Measurements from ENCODE around the gene CDC42. TPM values are rescaled to one million over a fixed set of nuclear protein-coding genes. Genes with fewer than 3 reads are reported as not detected.

CDC42 gene
- total RNA-seq, 1 experiment from 2014 or later = 217 TPM

GRCh38 chr1:22132517-22133235 is 80.2 kb downstream of the CDC42 start:
- H3K27ac ChIP-seq (ENCODE audit: low read depth, low read length) = no peak overlapping the region
- DNase-seq (ENCODE audit: low read depth, low spot score) (no peak), ATAC-seq (peak; percentile 39; the same call in 1 of the 2 replicates)
- H3K9me3 ChIP-seq (ENCODE audit: control insufficient read depth in 1 of 2, insufficient read depth in 1 of 2, low read depth in 1 of 2, low read length in 2 of 2) = no peaks in the 10 kb centered on the region
- ChIA-PET CTCF (interaction anchor here (1.0 to 2.7 kb wide), 2 partner anchors 28 to 284 kb away, joined by 3 to 17 read pairs; no protein-coding TSS in a partner anchor), POLR2A (no interaction called here), RAD21 (ENCODE audit: low non-redundant PET in 1 of 2, low total read pairs in 2 of 2, uncharacterized antibody in 2 of 2, unreplicated experiment in 2 of 2) (no interaction called here)
- H3K79me2 ChIP-seq (ENCODE audit: insufficient read depth, low read length) = no peaks in the 10 kb centered on the region
- TF ChIP-seq SP1 (IDR thresholded peaks at IDR 0.05; ENCODE audit: low read depth) (no peak), JUND (IDR thresholded peaks at IDR 0.05) (no peak), SRF (IDR thresholded peaks at IDR 0.05; ENCODE audit: low read depth) (no peak)
- H4K20me1 ChIP-seq (ENCODE audit: insufficient read depth) = no peaks in the 10 kb centered on the region
- BruUV-seq (replicated peaks) = no TSS peak
- H3K9me2 ChIP-seq (ENCODE audit: insufficient read depth) = no peaks in the 10 kb centered on the region
- no peak overlapping the region for H2AFZ ChIP-seq (ENCODE audit: low read depth, low read length, poor library complexity, severe bottlenecking)
- intact Hi-C loops (cut with micrococcal nuclease) = loop anchor here (1.0 to 5.0 kb wide), 3 partner anchors 143 to 510 kb away; partner anchors contain the start of gene C1QC
- H3K4me3 ChIP-seq (replicated peaks in 1 of 2; ENCODE audit: low read depth in 1 of 2, low read length in 2 of 2) = no peak overlapping the region
- 0 out of 2 replicates have a peak overlapping the region, but pooled peaks have one; percentile 17 for H3K4me2 ChIP-seq (ENCODE audit: low read length)
- H3K9ac ChIP-seq (ENCODE audit: low read length) = no peak overlapping the region
- H3K4me1 ChIP-seq (ENCODE audit: control insufficient read depth in 1 of 2, insufficient read depth in 2 of 2, low read length in 2 of 2) = peaks cover 5 to 13% of the 10 kb centered on the region in 2 experiments
- H3K36me3 ChIP-seq (ENCODE audit: control insufficient read depth in 1 of 2, insufficient read depth in 2 of 2, low read length in 2 of 2) = no peaks in the 10 kb centered on the region
- H3K27me3 ChIP-seq (ENCODE audit: insufficient read depth, low read length) = no peaks in the 10 kb centered on the region

GRCh38 chr1:22133247-22133930 is 80.9 kb downstream of the CDC42 start:
- H3K27ac ChIP-seq (ENCODE audit: low read depth, low read length) = no peak overlapping the region
- no peak overlapping the region for H3K9ac ChIP-seq (ENCODE audit: low read length)
- H3K79me2 ChIP-seq (ENCODE audit: insufficient read depth, low read length) = no peaks in the 10 kb centered on the region
- no peak for TF ChIP-seq EZH2phosphoT487 (IDR thresholded peaks at IDR 0.05; ENCODE audit: borderline replicate concordance)
- TF ChIP-seq TCF7L2 (IDR thresholded peaks at IDR 0.05; ENCODE audit: borderline replicate concordance, extremely low read depth, insufficient read depth, insufficient read length) = no peak
- no peak for TF ChIP-seq ZNF274 (IDR thresholded peaks at IDR 0.05; ENCODE audit: low read depth, low read length)
- no peak for TF ChIP-seq EZH2 (IDR thresholded peaks at IDR 0.05)
- no peak for TF ChIP-seq ZFX (IDR thresholded peaks at IDR 0.05)
- TF ChIP-seq SIN3A (IDR thresholded peaks at IDR 0.05; ENCODE audit: low read depth) = no peak
- no peak for TF ChIP-seq REST (IDR thresholded peaks at IDR 0.05; ENCODE audit: low read depth)
- no peak for TF ChIP-seq ZBTB33 (IDR thresholded peaks at IDR 0.05; ENCODE audit: extremely low read depth, insufficient replicate concordance, low read length)
- no peak for TF ChIP-seq JUND (IDR thresholded peaks at IDR 0.05)
- no peak for TF ChIP-seq CEBPB (IDR thresholded peaks at IDR 0.05; ENCODE audit: low read depth)
- no peaks in the 10 kb centered on the region for H3K36me3 ChIP-seq (ENCODE audit: control insufficient read depth in 1 of 2, insufficient read depth in 2 of 2, low read length in 2 of 2)
- BruUV-seq (replicated peaks) = no TSS peak
- no peaks in the 10 kb centered on the region for H3K27me3 ChIP-seq (ENCODE audit: insufficient read depth, low read length)
- H3K4me2 ChIP-seq (ENCODE audit: low read length) = no peak overlapping the region
- ChIA-PET CTCF (no interaction called here), POLR2A (no interaction called here), RAD21 (ENCODE audit: low non-redundant PET in 1 of 2, low total read pairs in 2 of 2, uncharacterized antibody in 2 of 2, unreplicated experiment in 2 of 2) (interaction anchor here in 1 of 2 experiments (1.3 kb wide), 1 partner anchor 283 kb away, joined by 3 read pairs; no protein-coding TSS in a partner anchor)
- H3K4me3 ChIP-seq (replicated peaks in 1 of 2; ENCODE audit: low read depth in 1 of 2, low read length in 2 of 2) = no peak overlapping the region
- H2AFZ ChIP-seq (ENCODE audit: low read depth, low read length, poor library complexity, severe bottlenecking) = no peak overlapping the region
- ATAC-seq (no peak), DNase-seq (ENCODE audit: low read depth, low spot score) (no peak)
- no peaks in the 10 kb centered on the region for H3K9me2 ChIP-seq (ENCODE audit: insufficient read depth)
- H4K20me1 ChIP-seq (ENCODE audit: insufficient read depth) = no peaks in the 10 kb centered on the region
- intact Hi-C loops (cut with micrococcal nuclease) = loop anchor here (5.0 kb wide), 1 partner anchor 509 kb away; the partner anchor contains the start of gene C1QC
- H3K9me3 ChIP-seq (ENCODE audit: control insufficient read depth in 1 of 2, insufficient read depth in 1 of 2, low read depth in 1 of 2, low read length in 2 of 2) = no peaks in the 10 kb centered on the region
- peaks cover 5 to 13% of the 10 kb centered on the region in 2 experiments for H3K4me1 ChIP-seq (ENCODE audit: control insufficient read depth in 1 of 2, insufficient read depth in 2 of 2, low read length in 2 of 2)
